Measurements from ENCODE around the gene MGAT4A.

The MGAT4A gene

GRCh38 chr2:98607741-98608115 is 123.2 kb downstream of the MGAT4A start:
- peak overlapping the region; percentile 98 for H3K4me2 ChIP-seq (ENCODE audit: low read length)
- H3K36me3 ChIP-seq (ENCODE audit: insufficient read depth, low read length), result peaks cover 34% of the 10 kb centered on the region
- no peak for TF ChIP-seq CTCF (IDR thresholded peaks at IDR 0.05; ENCODE audit: low read length)
- no peak for TF ChIP-seq EZH2 (IDR thresholded peaks at IDR 0.05; ENCODE audit: borderline replicate concordance, low read length)
- peaks cover 34% of the 10 kb centered on the region for H3K4me1 ChIP-seq (ENCODE audit: insufficient read depth, low read length, severe bottlenecking)
- peak overlapping the region; percentile 96 for H3K4me3 ChIP-seq (ENCODE audit: low read depth, low read length, poor library complexity, severe bottlenecking)
- peaks cover 16% of the 10 kb centered on the region for H3K79me2 ChIP-seq (ENCODE audit: insufficient read depth, low read length)
- H4K20me1 ChIP-seq (ENCODE audit: insufficient read depth, low read length), result no peaks in the 10 kb centered on the region
- no peaks in the 10 kb centered on the region for H3K9me2 ChIP-seq (ENCODE audit: low read depth, low read length)
- H2AFZ ChIP-seq (ENCODE audit: low read length), result peak overlapping the region; percentile 8; the same call in 1 of the 2 replicates
- peak overlapping the region; percentile 97 for H3K9ac ChIP-seq (ENCODE audit: low read length)
- no peaks in the 10 kb centered on the region for H3K9me3 ChIP-seq (ENCODE audit: low read length)
- H3F3A ChIP-seq (ENCODE audit: insufficient read depth, low read length), result no peaks in the 10 kb centered on the region
- no peaks in the 10 kb centered on the region for H3K27me3 ChIP-seq (ENCODE audit: insufficient read depth, low read length)
- peak overlapping the region; percentile 28 for H3K27ac ChIP-seq (ENCODE audit: low read depth, low read length, poor library complexity, severe bottlenecking)

- Histone ChIP-seq H3K4me1 (ENCODE audit: insufficient read depth, low read length, severe bottlenecking) (peaks cover 34% of the 10 kb centered on the region), H3F3A (ENCODE audit: insufficient read depth, low read length) (no peaks in the 10 kb centered on the region), H2AFZ (ENCODE audit: low read length) (no peak overlapping the region), H3K4me2 (ENCODE audit: low read length) (peak overlapping the region; percentile 98), H3K36me3 (ENCODE audit: insufficient read depth, low read length) (peaks cover 35% of the 10 kb centered on the region), H3K9me3 (ENCODE audit: low read length) (no peaks in the 10 kb centered on the region), H3K79me2 (ENCODE audit: insufficient read depth, low read length) (peaks cover 16% of the 10 kb centered on the region), H4K20me1 (ENCODE audit: insufficient read depth, low read length) (no peaks in the 10 kb centered on the region), H3K9me2 (ENCODE audit: low read depth, low read length) (no peaks in the 10 kb centered on the region), H3K27me3 (ENCODE audit: insufficient read depth, low read length) (no peaks in the 10 kb centered on the region), H3K4me3 (ENCODE audit: low read depth, low read length, poor library complexity, severe bottlenecking) (peak overlapping the region; percentile 96), H3K27ac (ENCODE audit: low read depth, low read length, poor library complexity, severe bottlenecking) (no peak overlapping the region), H3K9ac (ENCODE audit: low read length) (peak overlapping the region; percentile 97)
- no peak for TF ChIP-seq CTCF (IDR thresholded peaks at IDR 0.05; ENCODE audit: low read length)
- TF ChIP-seq EZH2 (IDR thresholded peaks at IDR 0.05; ENCODE audit: borderline replicate concordance, low read length), result no peak
Measured at GRCh38 chr2:98607104-98607503, 123.8 kb downstream of the MGAT4A start.

- Histone ChIP-seq H3K4me1 (ENCODE audit: insufficient read depth, low read length, severe bottlenecking) (peaks cover 34% of the 10 kb centered on the region), H3F3A (ENCODE audit: insufficient read depth, low read length) (no peaks in the 10 kb centered on the region), H3K79me2 (ENCODE audit: insufficient read depth, low read length) (peaks cover 16% of the 10 kb centered on the region), H4K20me1 (ENCODE audit: insufficient read depth, low read length) (no peaks in the 10 kb centered on the region), H2AFZ (ENCODE audit: low read length) (no peak overlapping the region), H3K27me3 (ENCODE audit: insufficient read depth, low read length) (no peaks in the 10 kb centered on the region), H3K27ac (ENCODE audit: low read depth, low read length, poor library complexity, severe bottlenecking) (no peak overlapping the region), H3K9me2 (ENCODE audit: low read depth, low read length) (no peaks in the 10 kb centered on the region), H3K4me2 (ENCODE audit: low read length) (peak overlapping the region; percentile 98), H3K36me3 (ENCODE audit: insufficient read depth, low read length) (peaks cover 36% of the 10 kb centered on the region), H3K9me3 (ENCODE audit: low read length) (no peaks in the 10 kb centered on the region), H3K9ac (ENCODE audit: low read length) (no peak overlapping the region; the same call in 1 of the 2 replicates), H3K4me3 (ENCODE audit: low read depth, low read length, poor library complexity, severe bottlenecking) (no peak overlapping the region)
- TF ChIP-seq EZH2 (IDR thresholded peaks at IDR 0.05; ENCODE audit: borderline replicate concordance, low read length) (no peak), CTCF (IDR thresholded peaks at IDR 0.05; ENCODE audit: low read length) (no peak)
Measured at GRCh38 chr2:98606431-98606830, 124.5 kb downstream of the MGAT4A start.
